Osteocyte (in vitro differentiated cells): Measurements from ENCODE around the gene GDA. TPM values are rescaled to one million over a fixed set of nuclear protein-coding genes. Genes with fewer than 3 reads are reported as not detected.

Experiments
- DNase-seq: peaks from one replicate; pipeline ENCODE4 v3.0.0; 2021; ENCODE audit warnings: mixed read lengths; ENCODE audit not compliant: unreplicated experiment; ENCODE audit errors: extremely low spot score
- H3K27ac Mint-ChIP-seq: one replicate; pipeline ENCODE4 v1.8.0; 2021; ENCODE audit warnings: mild to moderate bottlenecking, mixed read lengths; ENCODE audit not compliant: unreplicated experiment
- H3K27me3 Mint-ChIP-seq: one replicate; pipeline ENCODE4 v1.8.0; 2021; ENCODE audit warnings: mixed read lengths; ENCODE audit not compliant: unreplicated experiment
- H3K36me3 Mint-ChIP-seq: one replicate; pipeline ENCODE4 v1.8.0; 2021; ENCODE audit warnings: mixed read lengths; ENCODE audit not compliant: unreplicated experiment
- H3K4me1 Mint-ChIP-seq: one replicate; pipeline ENCODE4 v1.8.0; 2021; ENCODE audit warnings: mixed read lengths; ENCODE audit not compliant: unreplicated experiment
- H3K4me3 Mint-ChIP-seq: one replicate; pipeline ENCODE4 v1.8.0; 2021; ENCODE audit warnings: mild to moderate bottlenecking, moderate library complexity, mixed read lengths; ENCODE audit not compliant: unreplicated experiment
- H3K9me3 Mint-ChIP-seq: one replicate; pipeline ENCODE4 v1.8.0; 2021; ENCODE audit warnings: mixed read lengths; ENCODE audit not compliant: unreplicated experiment
- total RNA-seq: library from RNA; stranded (reverse); gene quantifications from 2 replicates; pipeline ENCODE4 v1.2.1, GENCODE V29; 2021
- TF ChIP-seq, protein P1 (sequence below): fragments of 200-600 bp; sonication (generic); IDR thresholded peaks from 2 replicates; pipeline ENCODE4 v1.5.0; 2021; ENCODE audit warnings: antibody characterized with exemption, mild to moderate bottlenecking, moderate library complexity

Gene GDA
- total RNA-seq, 1 donor from 2014 or later: not detected

GRCh38 chr9:72150127-72150526, 887 bp downstream of the GDA start:
- peaks cover 10% of the 10 kb centered on the region for H3K27me3 Mint-ChIP-seq
- H3K4me1 Mint-ChIP-seq: no peaks in the 10 kb centered on the region
- TF ChIP-seq, protein P1, sequence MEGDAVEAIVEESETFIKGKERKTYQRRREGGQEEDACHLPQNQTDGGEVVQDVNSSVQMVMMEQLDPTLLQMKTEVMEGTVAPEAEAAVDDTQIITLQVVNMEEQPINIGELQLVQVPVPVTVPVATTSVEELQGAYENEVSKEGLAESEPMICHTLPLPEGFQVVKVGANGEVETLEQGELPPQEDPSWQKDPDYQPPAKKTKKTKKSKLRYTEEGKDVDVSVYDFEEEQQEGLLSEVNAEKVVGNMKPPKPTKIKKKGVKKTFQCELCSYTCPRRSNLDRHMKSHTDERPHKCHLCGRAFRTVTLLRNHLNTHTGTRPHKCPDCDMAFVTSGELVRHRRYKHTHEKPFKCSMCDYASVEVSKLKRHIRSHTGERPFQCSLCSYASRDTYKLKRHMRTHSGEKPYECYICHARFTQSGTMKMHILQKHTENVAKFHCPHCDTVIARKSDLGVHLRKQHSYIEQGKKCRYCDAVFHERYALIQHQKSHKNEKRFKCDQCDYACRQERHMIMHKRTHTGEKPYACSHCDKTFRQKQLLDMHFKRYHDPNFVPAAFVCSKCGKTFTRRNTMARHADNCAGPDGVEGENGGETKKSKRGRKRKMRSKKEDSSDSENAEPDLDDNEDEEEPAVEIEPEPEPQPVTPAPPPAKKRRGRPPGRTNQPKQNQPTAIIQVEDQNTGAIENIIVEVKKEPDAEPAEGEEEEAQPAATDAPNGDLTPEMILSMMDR: no peak

GRCh38 chr9:72150661-72151060, 1.4 kb downstream of the GDA start:
- H3K4me3 Mint-ChIP-seq: no peak overlapping the region
- TF ChIP-seq, protein P1: no peak

More at GRCh38 chr9:72150127-72150526, 887 bp downstream of the GDA start:
- no peaks in the 10 kb centered on the region for H3K9me3 Mint-ChIP-seq
- no peak for DNase-seq
- H3K4me3 Mint-ChIP-seq: no peak overlapping the region
- no peaks in the 10 kb centered on the region for H3K36me3 Mint-ChIP-seq
- H3K27ac Mint-ChIP-seq: no peak overlapping the region

DNA sequence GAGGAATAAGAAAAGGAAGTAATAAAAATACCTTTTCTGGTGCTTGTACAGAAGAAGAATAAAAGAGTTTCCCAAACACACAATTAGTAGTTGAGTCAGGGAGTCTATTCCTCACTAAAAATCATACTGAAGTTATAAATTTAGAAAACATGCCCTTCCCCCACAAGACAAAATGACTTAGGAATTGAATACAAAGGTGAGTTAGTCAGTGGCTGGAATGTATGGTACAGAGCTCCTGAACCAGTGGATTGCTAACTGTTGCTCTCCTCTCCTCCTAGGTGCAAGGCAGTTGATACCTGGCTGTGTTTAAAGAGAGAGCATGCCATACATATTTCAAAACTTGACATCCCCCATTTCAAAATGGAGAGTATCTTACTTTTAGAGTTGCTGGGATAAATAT, 1.9 kb downstream of the GDA start:
- no peaks in the 10 kb centered on the region for H3K4me1 Mint-ChIP-seq
- no peaks in the 10 kb centered on the region for H3K9me3 Mint-ChIP-seq
- no peak overlapping the region for H3K27ac Mint-ChIP-seq
- no peak overlapping the region for H3K4me3 Mint-ChIP-seq
- TF ChIP-seq, protein P1: no peak
- H3K36me3 Mint-ChIP-seq: no peaks in the 10 kb centered on the region
- peaks cover 10% of the 10 kb centered on the region for H3K27me3 Mint-ChIP-seq
- no peak for DNase-seq

More at GRCh38 chr9:72150661-72151060, 1.4 kb downstream of the GDA start:
- peaks cover 10% of the 10 kb centered on the region for H3K27me3 Mint-ChIP-seq
- H3K9me3 Mint-ChIP-seq: no peaks in the 10 kb centered on the region
- DNase-seq: no peak
- no peak overlapping the region for H3K27ac Mint-ChIP-seq
- no peaks in the 10 kb centered on the region for H3K36me3 Mint-ChIP-seq
- H3K4me1 Mint-ChIP-seq: no peaks in the 10 kb centered on the region

DNA sequence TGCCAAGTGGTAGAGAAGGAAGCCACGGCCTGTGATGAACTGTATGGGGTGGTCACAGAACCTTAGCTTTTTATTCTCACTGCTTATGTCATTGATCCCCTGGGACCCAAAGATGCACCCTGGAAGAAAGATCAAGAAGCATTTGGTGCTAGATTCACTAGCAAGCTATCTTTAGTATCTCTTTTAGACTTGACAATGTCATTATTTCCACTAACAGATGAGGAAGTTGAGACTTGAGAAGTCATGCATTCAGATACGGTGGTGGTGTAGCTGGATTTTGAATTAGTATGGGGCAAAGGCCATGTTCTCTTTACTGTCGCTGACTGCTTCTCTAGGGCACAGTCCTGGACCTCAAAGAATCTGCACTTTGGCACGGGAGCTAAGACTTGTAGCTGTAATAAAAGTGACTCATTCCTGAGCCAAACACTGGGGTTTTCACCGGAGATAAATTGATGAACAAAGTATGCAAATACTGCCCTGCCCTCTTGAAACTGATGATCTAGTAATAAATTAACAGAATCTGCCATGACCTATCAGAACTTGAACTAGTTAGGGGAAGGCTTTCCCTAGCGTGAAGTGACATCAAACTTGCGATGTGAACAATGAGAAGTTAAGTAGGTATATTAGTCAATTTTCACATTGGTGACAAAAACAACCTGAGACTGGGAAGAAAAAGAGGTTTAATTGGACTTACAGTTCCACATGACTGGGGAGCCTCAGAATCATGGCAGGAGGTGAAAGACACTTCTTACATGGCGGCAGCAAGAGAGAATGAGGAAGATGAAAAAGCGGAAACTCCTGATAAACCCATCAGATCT, 5.4 kb downstream of the GDA start:
- H3K27ac Mint-ChIP-seq: no peak overlapping the region
- no peak overlapping the region for H3K4me3 Mint-ChIP-seq
- TF ChIP-seq, protein P1: no peak
- no peaks in the 10 kb centered on the region for H3K36me3 Mint-ChIP-seq
- H3K9me3 Mint-ChIP-seq: no peaks in the 10 kb centered on the region
- H3K4me1 Mint-ChIP-seq: no peaks in the 10 kb centered on the region
- peaks cover 10% of the 10 kb centered on the region for H3K27me3 Mint-ChIP-seq
- no peak for DNase-seq

- no peaks in the 10 kb centered on the region for H3K9me3 Mint-ChIP-seq
- no peak for DNase-seq
- TF ChIP-seq, protein P1: no peak
Measured at GRCh38 chr9:72155301-72155700, 6.1 kb downstream of the GDA start.

More at GRCh38 chr9:72155301-72155700, 6.1 kb downstream of the GDA start:
- Mint-ChIP-seq H3K27me3 (peaks cover 5% of the 10 kb centered on the region), H3K36me3 (no peaks in the 10 kb centered on the region), H3K4me1 (no peaks in the 10 kb centered on the region), H3K4me3 (no peak overlapping the region), H3K27ac (no peak overlapping the region)
